ENCODE data around the gene PML. TPM values are rescaled to one million over a fixed set of nuclear protein-coding genes. Genes with fewer than 3 reads are reported as not detected.
A peak's percentile ranks its signal among the peaks of the same experiment; 100 is the strongest.
"Not testable (repeated sequence)": the region's sequence is repeated elsewhere in the genome, so short reads cannot be mapped to it uniquely, and the experiment has no call there.

PML gene
- total RNA-seq, 1 experiment from 2014 or later = 47.7 TPM

- H3K27me3 Mint-ChIP-seq (ENCODE audit: low read depth); H3K4me1 Mint-ChIP-seq; H3K9me3 Mint-ChIP-seq; POLR2A ChIA-PET; H3K36me3 Mint-ChIP-seq; DNase-seq (ENCODE audit: low spot score); H3K4me3 Mint-ChIP-seq; ATAC-seq; H3K27ac Mint-ChIP-seq: not testable (repeated sequence)
- CTCF ChIA-PET = interaction anchor here (1.3 to 2.7 kb wide), 4 partner anchors 9 to 347 kb away, joined by 4 to 16 read pairs (median 6); no protein-coding TSS in a partner anchor
These were observed 33.9 kb upstream of the PML start for GRCh38 chr15:73960472-73961070.

- Mint-ChIP-seq H3K4me1 (peaks cover 19% of the 10 kb centered on the region), H3K4me3 (no peak overlapping the region), H3K27me3 (ENCODE audit: low read depth) (no peaks in the 10 kb centered on the region), H3K27ac (no peak overlapping the region), H3K36me3 (no peaks in the 10 kb centered on the region), H3K9me3 (no peaks in the 10 kb centered on the region)
- POLR2A ChIA-PET = no interaction called here
- no peak for TF ChIP-seq ZNF138 (CRISPR knock-in tag; conservative IDR thresholded peaks at IDR 0.05)
- no peak for TF ChIP-seq MXD4 (CRISPR knock-in tag; IDR thresholded peaks at IDR 0.05; ENCODE audit: borderline replicate concordance)
- no peak for TF ChIP-seq FOXP4 (CRISPR knock-in tag; IDR thresholded peaks at IDR 0.05)
- no peak for TF ChIP-seq ZNF317 (CRISPR knock-in tag; IDR thresholded peaks at IDR 0.05; ENCODE audit: borderline replicate concordance, low read depth)
- TF ChIP-seq GABPB1 (CRISPR knock-in tag; IDR thresholded peaks at IDR 0.05) = no peak
- TF ChIP-seq HMGA2 (CRISPR knock-in tag; IDR thresholded peaks at IDR 0.05) = no peak
- no peak for TF ChIP-seq CBFB (CRISPR knock-in tag; IDR thresholded peaks at IDR 0.05; ENCODE audit: low read depth)
- CTCF ChIA-PET = interaction anchor here (2.7 kb wide), 1 partner anchor 11 kb away, joined by 16 read pairs; no protein-coding TSS in a partner anchor
- ATAC-seq (no peak), DNase-seq (ENCODE audit: low spot score) (no peak)
These were observed 32.1 kb upstream of the PML start for GRCh38 chr15:73962433-73962832.

GRCh38 chr15:73964736-73965093 is 29.8 kb upstream of the PML start:
- Mint-ChIP-seq H3K4me1 (peaks cover 27% of the 10 kb centered on the region), H3K36me3 (no peaks in the 10 kb centered on the region), H3K4me3 (peak overlapping the region; percentile 50), H3K27me3 (ENCODE audit: low read depth) (no peaks in the 10 kb centered on the region), H3K27ac (no peak overlapping the region), H3K9me3 (no peaks in the 10 kb centered on the region)
- ChIA-PET POLR2A (interaction anchor here (0.7 to 1.0 kb wide), 2 partner anchors 30 to 84 kb away, joined by 3 read pairs; partner anchors contain the start of gene PML), CTCF (interaction anchor here (0.5 to 6.6 kb wide), 44 partner anchors 8 to 358 kb away, joined by 3 to 93 read pairs (median 4); partner anchors contain the start of genes LOXL1, PML and STOML1)
- peak; percentile 96 for ATAC-seq
- peak; percentile 94 for DNase-seq (ENCODE audit: low spot score)
- TF ChIP-seq IRF2 (CRISPR knock-in tag; IDR thresholded peaks at IDR 0.05; ENCODE audit: borderline replicate concordance, low read depth) (no peak), TEAD1 (CRISPR knock-in tag; IDR thresholded peaks at IDR 0.05) (peak; percentile 46; the same call in 1 of the 2 replicates), PRRX2 (CRISPR knock-in tag; IDR thresholded peaks at IDR 0.05) (no peak), ZNF425 (CRISPR knock-in tag; conservative IDR thresholded peaks at IDR 0.05) (no peak), CTCF (IDR thresholded peaks at IDR 0.05) (peak; percentile 91), EMX1 (CRISPR knock-in tag; IDR thresholded peaks at IDR 0.05) (no peak), SOX15 (CRISPR knock-in tag; IDR thresholded peaks at IDR 0.05) (no peak), HMGXB4 (CRISPR knock-in tag; IDR thresholded peaks at IDR 0.05) (peak; percentile 63), E2F5 (CRISPR knock-in tag; IDR thresholded peaks at IDR 0.05) (no peak), ZBTB21 (CRISPR knock-in tag; IDR thresholded peaks at IDR 0.05; ENCODE audit: borderline replicate concordance) (0 out of 2 replicates have a peak, but pooled peaks have one; percentile 21), E2F4 (CRISPR knock-in tag; IDR thresholded peaks at IDR 0.05; ENCODE audit: borderline replicate concordance, low read depth) (no peak), ZNF121 (CRISPR knock-in tag; IDR thresholded peaks at IDR 0.05) (no peak), ETV6 (CRISPR knock-in tag; IDR thresholded peaks at IDR 0.05) (0 out of 2 replicates have a peak, but pooled peaks have one; percentile 31), TP53 (CRISPR knock-in tag; IDR thresholded peaks at IDR 0.05) (no peak)
